HUES6 (cell line): ENCODE results near the gene STIP1.

ENCODE experiments used
- H3K27ac ChIP-seq: 2 replicates; pipeline ENCODE4 v1.7.0; 2013; ENCODE audit warnings: low read depth, mild to moderate bottlenecking, low read length, inconsistent platforms
- H3K27me3 ChIP-seq: 2 replicates; pipeline ENCODE4 v1.6.1; 2013; ENCODE audit warnings: low read length; ENCODE audit not compliant: control insufficient read depth, insufficient read depth
- H3K36me3 ChIP-seq: 2 replicates; pipeline ENCODE4 v1.6.1; 2013; ENCODE audit warnings: low read length; ENCODE audit not compliant: control insufficient read depth, insufficient read depth
- H3K4me1 ChIP-seq: 2 replicates; pipeline ENCODE4 v1.6.1; 2013; ENCODE audit warnings: low read length; ENCODE audit not compliant: control insufficient read depth, insufficient read depth
- H3K4me3 ChIP-seq: 2 replicates; pipeline ENCODE4 v1.5.1; 2013; ENCODE audit warnings: low read depth, low read length
- H3K9ac ChIP-seq: one replicate; pipeline ENCODE4 v1.6.1; 2013; ENCODE audit warnings: mild to moderate bottlenecking, low read length
- H3K9me3 ChIP-seq: 2 replicates; pipeline ENCODE4 v1.6.1; 2013; ENCODE audit warnings: low read depth, low read length; ENCODE audit not compliant: control insufficient read depth, insufficient read depth

STIP1 gene

DNA sequence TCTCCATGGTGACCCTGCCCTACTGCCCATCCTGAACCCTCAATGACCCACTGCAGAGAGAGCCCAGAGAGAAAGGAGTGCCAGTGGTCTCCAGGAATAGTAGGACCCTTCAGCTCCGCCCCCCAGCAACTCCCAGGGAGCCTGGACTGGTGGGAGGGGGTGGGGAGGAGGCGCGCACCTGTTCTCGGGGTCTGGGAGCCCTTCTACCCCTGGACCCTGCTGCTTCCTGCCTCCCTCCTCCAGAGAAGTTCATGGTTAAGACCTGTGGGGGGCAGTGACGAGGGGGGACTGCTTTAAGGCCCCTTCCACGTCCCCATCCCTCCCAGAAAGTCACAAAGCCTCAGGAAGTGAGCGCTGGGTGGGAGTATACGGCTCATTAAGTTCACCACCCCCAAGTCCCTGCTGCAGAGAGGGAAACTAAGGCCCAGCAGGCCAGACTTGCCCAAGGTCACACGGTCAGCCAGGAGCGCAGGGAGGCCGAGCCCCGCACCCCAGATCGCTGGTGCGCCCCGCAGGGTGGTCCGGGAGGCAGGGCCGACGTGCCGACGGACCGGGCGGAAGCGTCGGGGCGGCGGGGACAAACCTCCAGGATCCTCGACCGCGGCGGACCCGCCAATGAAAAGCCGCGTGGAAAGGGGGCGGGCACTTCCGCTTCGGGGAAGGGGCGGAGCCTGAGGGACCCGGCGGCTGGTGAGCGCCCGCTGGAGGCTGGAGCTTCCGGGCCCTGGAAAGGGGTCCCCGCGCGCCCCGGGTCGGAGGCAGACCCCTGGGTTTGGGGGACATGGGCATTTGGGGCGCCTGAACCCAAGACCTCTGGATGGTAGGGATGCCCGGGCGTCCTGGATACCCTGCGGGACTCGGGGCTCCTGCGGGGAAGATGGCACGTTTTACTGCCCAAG, 39.9 kb downstream of the STIP1 start, which contains the start of the genes NUDT22 and TRPT1:
Gene NUDT22 (plus strand): TSS at position 667 of the 899 bp plus-strand sequence. CDS start 379 bp downstream, outside the sequence.
Gene TRPT1 (minus strand): TSS at position 579 of the 899 bp plus-strand sequence. CDS start 326 bp downstream, at position 253.
- peaks cover 19% of the 10 kb centered on the region for H3K4me1 ChIP-seq
- H3K27me3 ChIP-seq: no peaks in the 10 kb centered on the region
- H3K4me3 ChIP-seq: peak within 1 kb of the TSS; percentile 92
- H3K9me3 ChIP-seq: no peaks in the 10 kb centered on the region
- peak within 1 kb of the TSS; percentile 83 for H3K9ac ChIP-seq
- H3K36me3 ChIP-seq: peaks cover 22% of the 10 kb centered on the region
- H3K27ac ChIP-seq: peak within 1 kb of the TSS; percentile 59; the same call in 1 of the 2 replicates

DNA sequence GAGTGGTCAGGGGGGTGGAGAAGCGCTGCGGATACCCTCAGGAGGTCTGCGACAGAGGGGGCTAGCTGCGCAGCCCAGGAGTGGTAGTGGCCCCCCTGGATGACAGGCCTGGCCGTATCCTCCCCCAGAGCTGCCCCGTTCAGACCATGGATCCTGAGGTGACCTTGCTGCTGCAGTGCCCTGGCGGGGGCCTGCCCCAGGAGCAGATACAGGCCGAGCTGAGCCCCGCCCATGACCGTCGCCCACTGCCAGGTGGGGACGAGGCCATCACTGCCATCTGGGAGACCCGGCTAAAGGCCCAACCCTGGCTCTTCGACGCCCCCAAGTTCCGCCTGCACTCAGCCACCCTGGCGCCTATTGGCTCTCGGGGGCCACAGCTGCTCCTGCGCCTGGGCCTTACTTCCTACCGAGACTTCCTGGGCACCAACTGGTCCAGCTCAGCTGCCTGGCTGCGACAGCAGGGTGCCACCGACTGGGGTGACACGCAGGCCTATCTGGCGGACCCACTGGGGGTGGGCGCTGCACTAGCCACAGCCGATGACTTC, 40.6 kb downstream of the STIP1 start:
- Histone ChIP-seq H3K27me3 (no peaks in the 10 kb centered on the region), H3K9me3 (no peaks in the 10 kb centered on the region), H3K27ac (peak overlapping the region; percentile 23; the same call in 1 of the 2 replicates), H3K4me3 (peak overlapping the region; percentile 92), H3K9ac (peak overlapping the region; percentile 57), H3K36me3 (peaks cover 19% of the 10 kb centered on the region), H3K4me1 (peaks cover 19% of the 10 kb centered on the region)

DNA sequence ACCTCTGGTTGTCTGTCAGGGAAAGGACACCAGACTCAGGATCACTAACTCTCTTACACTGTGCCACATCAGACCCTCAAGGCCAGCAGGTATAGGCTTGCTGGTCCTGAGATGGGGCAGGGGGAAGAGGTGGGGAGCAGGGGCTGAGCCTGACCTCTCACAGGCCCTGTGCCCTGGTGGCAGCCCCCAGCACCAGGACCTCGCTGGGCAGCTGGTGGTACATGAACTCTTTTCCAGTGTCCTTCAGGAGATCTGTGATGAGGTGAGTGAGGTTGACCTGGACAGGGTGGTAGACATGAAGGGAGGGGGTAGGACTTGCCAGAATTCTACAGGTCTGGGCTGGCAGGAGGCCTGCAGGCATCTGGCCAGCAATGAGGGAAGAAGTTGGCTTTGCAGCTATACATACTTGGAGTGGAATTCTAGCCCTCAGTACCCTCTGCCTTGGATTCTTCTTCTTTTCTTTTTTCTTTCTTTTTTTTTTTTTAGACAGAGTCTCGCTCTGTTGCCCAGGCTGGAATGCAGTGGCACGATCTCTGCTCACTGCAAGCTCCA, 41.5 kb downstream of the STIP1 start:
- Histone ChIP-seq H3K4me3 (peak overlapping the region; percentile 92; the same call in 1 of the 2 replicates), H3K27ac (no peak overlapping the region), H3K27me3 (0 out of 2 replicates have a peak, but pooled peaks cover under 1% of the 10 kb centered on the region), H3K9me3 (no peaks in the 10 kb centered on the region), H3K36me3 (peaks cover 19% of the 10 kb centered on the region), H3K9ac (no peak overlapping the region), H3K4me1 (peaks cover 19% of the 10 kb centered on the region)

DNA sequence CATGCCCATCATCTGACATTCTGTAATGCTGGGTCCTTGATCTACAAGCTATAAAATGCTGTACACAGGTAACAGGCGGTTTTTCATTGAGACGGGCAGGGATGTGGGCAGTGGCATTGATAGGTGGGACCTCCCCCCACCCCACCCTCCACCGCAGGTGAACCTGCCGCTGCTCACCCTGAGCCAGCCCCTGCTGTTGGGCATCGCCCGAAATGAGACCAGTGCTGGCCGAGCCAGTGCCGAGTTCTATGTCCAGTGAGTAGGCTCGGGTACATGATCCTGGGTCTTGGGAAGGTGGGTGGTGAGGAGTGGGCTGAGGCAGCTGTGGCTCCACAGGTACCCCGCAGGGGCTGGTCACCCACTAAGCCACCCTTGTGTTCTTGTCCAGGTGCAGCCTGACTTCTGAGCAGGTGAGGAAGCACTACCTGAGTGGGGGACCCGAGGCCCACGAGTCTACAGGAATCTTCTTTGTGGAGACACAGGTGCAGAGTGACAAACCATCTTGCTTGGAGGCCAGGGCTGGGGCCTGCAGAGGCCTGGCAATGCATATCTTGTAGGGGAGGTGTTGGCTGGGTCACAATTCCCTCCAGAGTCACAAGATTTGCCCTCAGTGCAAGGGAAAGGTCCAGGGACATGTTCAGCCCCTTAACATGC, 43.2 kb downstream of the STIP1 start:
- Histone ChIP-seq H3K27me3 (peaks cover 3% of the 10 kb centered on the region; the same call in 1 of the 2 replicates), H3K4me1 (peaks cover 24% of the 10 kb centered on the region), H3K4me3 (peak overlapping the region; percentile 91), H3K9me3 (no peaks in the 10 kb centered on the region), H3K9ac (peak overlapping the region; percentile 45), H3K27ac (no peak overlapping the region), H3K36me3 (peaks cover 4% of the 10 kb centered on the region)

DNA sequence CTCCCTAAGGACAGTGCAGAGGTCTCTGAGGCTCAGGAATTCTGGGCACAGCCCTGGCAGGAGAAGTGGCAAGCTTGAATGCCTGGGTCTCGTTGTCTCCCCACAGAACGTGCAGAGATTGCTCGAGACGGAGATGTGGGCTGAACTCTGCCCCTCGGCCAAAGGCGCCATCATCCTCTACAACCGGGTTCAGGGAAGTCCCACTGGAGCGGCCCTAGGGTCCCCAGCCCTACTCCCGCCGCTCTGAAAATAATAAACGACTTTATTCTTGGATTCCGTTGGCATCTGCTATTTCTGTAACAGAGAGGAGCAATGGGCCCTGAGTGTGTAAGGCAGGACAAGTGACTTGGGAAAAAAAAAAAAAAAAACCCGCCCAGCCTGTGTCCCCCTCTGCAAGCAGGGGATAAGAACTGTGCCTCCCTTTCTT, 43.8 kb downstream of the STIP1 start:
- peaks cover 3% of the 10 kb centered on the region; the same call in 1 of the 2 replicates for H3K27me3 ChIP-seq
- H3K4me3 ChIP-seq: peak overlapping the region; percentile 91
- peaks cover 24% of the 10 kb centered on the region for H3K4me1 ChIP-seq
- no peaks in the 10 kb centered on the region for H3K9me3 ChIP-seq
- H3K36me3 ChIP-seq: no peaks in the 10 kb centered on the region
- H3K9ac ChIP-seq: peak overlapping the region; percentile 45
- no peak overlapping the region for H3K27ac ChIP-seq

DNA sequence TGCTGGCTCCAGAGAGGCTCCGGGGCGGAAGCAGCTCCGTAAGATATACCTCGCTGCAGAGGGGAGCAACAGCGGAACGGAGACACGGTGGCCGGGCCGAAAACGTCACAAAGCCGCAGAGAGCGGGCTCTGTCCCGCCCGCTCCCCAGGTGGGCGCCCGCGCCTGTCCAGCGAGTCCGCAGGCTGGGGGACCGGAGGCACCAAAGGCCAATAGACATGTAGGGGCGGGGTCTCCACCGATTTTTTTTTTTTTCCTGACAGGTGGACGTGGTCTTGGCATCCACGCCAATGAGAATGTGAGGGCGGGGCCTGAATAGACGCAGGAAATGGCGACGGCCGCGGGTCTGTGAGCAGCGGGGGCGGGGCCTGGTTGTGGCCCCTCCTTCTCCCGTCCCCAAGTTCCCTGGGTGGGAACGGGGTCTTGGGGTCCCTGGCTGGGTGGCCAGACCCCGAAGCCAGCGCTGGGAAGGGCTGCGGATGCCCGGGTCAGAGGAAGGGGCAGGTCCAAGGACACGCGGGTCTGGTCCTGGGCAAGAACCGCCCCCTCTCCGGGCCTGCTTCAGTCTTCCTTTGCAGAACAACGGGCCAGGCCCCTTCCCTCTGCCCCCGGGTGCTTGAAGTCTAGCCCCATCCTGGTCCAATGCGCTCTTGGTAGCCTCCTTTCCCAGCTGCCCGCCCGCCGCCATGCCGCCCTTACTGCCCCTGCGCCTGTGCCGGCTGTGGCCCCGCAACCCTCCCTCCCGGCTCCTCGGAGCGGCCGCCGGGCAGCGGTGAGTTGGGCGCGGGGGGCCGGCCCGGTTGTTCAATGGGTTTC, 44.4 kb downstream of the STIP1 start, which contains the start of gene DNAJC4:
Gene DNAJC4 (plus strand): TSS at position 378 of the 814 bp plus-strand sequence. CDS start 307 bp downstream, at position 685.
- H3K27me3 ChIP-seq: peaks cover 3% of the 10 kb centered on the region; the same call in 1 of the 2 replicates
- no peaks in the 10 kb centered on the region for H3K36me3 ChIP-seq
- peak within 1 kb of the TSS; percentile 35; the same call in 1 of the 2 replicates for H3K27ac ChIP-seq
- H3K4me1 ChIP-seq: peaks cover 21% of the 10 kb centered on the region
- no peaks in the 10 kb centered on the region for H3K9me3 ChIP-seq
- peak within 1 kb of the TSS; percentile 74 for H3K9ac ChIP-seq
- H3K4me3 ChIP-seq: peak within 1 kb of the TSS; percentile 91

DNA sequence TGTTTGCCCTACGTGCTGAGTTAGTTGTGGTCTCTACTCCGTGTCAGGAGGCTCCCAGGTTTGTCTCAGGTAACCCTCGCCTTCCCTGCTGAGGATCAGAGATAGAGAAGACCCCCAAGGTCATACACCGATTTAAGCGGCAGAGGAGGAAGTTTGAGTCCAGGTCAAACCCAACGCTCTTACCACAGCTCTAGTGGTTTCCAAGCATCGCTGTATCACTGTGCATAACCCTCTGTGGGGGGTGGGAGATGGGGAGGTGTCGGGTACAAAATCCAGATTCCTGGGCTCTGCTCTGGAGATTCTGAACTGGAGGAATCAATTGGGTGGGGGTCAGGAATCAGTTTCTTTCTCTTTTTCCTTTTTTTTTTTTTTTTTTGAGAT, 45.0 kb downstream of the STIP1 start:
- Histone ChIP-seq H3K36me3 (no peaks in the 10 kb centered on the region), H3K27ac (no peak overlapping the region; the same call in 1 of the 2 replicates), H3K9ac (peak overlapping the region; percentile 74), H3K4me3 (peak overlapping the region; percentile 91), H3K27me3 (peaks cover 3% of the 10 kb centered on the region; the same call in 1 of the 2 replicates), H3K9me3 (no peaks in the 10 kb centered on the region), H3K4me1 (peaks cover 21% of the 10 kb centered on the region)

DNA sequence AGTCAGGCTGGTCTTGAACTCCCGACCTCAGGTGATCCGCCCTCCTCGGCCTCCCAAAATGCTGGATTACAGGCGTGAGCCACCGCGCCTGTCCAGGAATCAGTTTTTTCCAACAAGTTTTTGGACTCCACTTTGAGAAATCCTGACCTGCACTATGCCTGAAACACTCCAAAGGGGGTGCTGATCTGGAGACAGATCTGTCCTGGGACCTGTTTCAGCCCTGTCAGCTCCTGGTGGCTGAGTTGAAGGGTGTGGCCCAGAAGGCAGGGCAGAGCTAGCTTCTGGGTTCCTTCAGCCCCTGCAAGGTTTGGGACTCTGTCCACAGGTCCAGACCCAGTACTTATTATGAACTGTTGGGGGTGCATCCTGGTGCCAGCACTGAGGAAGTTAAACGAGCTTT, 45.6 kb downstream of the STIP1 start:
- Histone ChIP-seq H3K27me3 (peaks cover 3% of the 10 kb centered on the region; the same call in 1 of the 2 replicates), H3K4me3 (no peak overlapping the region), H3K27ac (no peak overlapping the region), H3K4me1 (peaks cover 18% of the 10 kb centered on the region), H3K9me3 (no peaks in the 10 kb centered on the region), H3K36me3 (no peaks in the 10 kb centered on the region), H3K9ac (no peak overlapping the region)

DNA sequence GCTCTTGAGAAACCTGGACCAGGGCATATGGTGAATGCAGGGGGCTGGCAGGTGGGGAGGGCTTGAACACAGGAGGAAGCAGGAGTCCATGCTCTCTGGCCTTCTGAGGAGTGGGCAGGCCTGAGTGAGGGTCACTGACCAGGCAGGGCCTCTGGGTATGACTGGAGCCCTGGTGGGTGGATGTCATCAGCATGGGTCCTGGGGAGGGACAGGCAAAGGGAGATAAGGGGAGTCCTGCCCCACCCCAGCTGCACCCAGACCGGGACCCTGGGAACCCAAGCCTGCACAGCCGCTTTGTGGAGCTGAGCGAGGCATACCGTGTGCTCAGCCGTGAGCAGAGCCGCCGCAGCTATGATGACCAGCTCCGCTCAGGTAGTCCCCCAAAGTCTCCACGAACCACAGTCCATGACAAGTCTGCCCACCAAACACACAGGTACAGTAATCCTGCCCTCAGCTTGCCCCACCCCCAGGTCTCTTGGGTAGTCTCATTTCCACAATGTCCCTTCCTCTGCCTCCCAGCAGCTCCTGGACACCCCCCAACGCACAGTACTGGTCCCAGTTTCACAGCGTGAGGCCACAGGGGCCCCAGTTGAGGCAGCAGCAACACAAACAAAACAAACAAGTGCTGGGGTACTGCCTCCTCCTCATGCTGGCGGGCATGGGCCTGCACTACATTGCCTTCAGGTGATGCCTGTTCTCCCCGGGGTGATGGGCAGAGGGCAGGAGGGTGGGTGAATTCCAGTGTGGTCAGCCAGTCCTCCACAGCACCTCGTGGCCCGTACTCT, 46.4 kb downstream of the STIP1 start:
- H3K4me1 ChIP-seq: peaks cover 11% of the 10 kb centered on the region
- H3K36me3 ChIP-seq: peaks cover 1% of the 10 kb centered on the region; the same call in 1 of the 2 replicates
- no peak overlapping the region for H3K4me3 ChIP-seq
- no peaks in the 10 kb centered on the region for H3K9me3 ChIP-seq
- H3K27ac ChIP-seq: no peak overlapping the region
- peaks cover 3% of the 10 kb centered on the region; the same call in 1 of the 2 replicates for H3K27me3 ChIP-seq
- no peak overlapping the region for H3K9ac ChIP-seq
